SKM-1 (cell line): ENCODE results near the gene HSPA12A.

Source experiments
- DNase-seq: peaks from one replicate; lab custom pipeline; 2025; ENCODE audit not compliant: unreplicated experiment; lab: John Stamatoyannopoulos, UW

HSPA12A gene

DNA sequence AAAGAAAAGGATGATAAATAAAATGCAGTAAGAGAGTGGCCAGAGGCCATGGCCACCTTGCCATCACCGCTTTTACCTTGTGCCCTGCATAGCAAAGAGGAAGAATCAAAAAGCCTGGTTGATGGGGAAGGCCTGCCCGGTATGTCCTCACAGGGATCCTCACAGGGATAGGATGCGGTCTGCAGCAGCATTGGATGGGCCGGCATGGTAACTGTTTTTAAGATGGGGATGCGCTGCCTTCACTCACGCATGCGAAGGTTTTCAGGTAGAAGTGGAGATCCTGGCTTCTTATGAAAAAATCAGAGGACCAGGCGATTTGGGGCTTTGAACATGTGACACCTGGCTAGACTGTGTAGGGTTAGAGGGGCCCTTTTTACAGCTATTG lies 109.2 kb downstream of the HSPA12A start:
- DNase-seq = no peak

DNA sequence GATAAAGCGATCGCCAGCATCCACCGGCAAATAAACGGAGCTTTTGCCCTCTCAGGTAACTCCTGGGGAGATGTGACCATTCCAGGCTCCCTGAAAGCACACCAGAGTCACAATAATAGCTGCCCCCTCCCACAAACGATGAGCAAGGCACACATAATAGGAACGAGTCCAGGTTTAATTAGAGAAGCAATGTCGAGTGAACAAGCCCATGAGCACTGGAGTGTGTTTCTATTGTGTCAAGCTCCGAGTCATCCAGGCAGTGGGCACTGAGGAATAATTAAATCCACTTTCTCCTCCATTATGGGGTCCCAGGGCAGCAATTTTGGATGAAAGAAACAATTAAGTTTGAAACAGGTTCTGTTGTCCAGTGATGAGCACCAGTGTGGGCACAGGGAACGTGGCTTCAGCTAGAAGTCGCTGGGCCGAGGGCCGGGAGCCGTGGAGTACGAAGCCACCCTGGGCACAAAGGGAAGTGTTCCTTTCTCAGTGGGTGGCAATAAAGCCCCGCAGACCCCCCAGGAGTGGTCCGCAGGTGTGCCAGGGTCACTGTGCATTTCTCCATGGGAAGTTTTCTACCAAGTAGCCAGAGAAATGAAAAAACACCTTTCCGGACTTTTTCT lies 109.7 kb downstream of the HSPA12A start:
- DNase-seq = no peak

DNA sequence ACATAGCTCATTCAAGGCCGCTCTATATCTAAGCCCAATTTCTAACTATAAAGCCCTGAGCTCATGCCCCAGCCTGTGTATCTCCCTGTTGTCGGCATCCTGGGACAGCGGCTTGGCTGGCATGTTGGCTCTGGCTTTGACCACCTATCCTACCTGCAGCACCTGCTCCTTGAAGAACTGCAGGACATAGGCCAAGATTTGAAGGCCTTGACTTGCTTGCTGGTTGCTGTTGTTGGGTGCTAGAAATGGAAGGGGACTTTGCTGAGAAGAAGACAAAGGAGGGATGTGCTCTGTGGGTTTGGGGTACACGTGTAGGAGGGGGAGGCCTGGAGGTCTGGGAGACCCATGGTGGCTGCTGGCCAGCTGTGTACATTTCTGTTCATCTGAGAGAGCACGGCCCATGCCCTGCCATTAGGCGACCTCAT lies 110.5 kb downstream of the HSPA12A start:
- no peak for DNase-seq

DNA sequence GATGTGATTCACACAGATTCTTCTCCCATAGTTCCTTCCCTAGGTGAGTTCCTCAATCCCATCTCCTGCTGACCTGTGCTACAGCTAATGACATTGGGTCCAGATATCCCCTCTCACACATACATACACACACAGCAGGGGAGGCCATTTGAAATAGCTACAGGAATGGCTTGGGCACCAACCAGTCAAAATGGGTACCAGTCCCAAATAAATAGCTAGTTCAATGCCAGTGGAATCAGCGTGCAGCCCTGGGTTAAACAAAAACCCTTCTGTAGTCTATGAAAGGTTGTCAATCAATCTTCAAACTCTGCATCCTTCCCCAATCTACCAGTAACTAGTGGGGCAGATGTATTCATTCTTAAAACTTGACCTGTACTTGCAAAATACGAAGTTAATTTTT lies 112.3 kb downstream of the HSPA12A start:
- no peak for DNase-seq

DNA sequence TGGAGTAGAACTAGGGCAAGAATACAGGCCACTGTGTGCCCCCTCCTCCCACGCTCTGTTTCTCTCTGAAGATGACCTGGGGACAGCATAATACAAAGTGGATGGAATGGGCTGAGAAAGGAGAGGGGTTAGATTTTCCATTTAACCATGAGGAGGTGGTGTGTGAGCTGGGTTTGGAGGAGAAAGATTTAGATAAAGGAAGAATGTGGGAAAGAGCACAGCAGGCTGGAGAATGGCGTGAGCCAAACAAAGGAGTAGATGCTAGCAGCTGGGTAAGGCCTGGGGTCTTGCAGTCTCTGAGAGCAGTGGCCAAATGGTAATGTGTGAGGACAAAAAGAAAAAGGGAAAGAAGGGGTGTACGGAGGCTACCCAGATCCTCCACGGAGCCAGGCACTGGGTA lies 113.0 kb downstream of the HSPA12A start:
- no peak for DNase-seq

DNA sequence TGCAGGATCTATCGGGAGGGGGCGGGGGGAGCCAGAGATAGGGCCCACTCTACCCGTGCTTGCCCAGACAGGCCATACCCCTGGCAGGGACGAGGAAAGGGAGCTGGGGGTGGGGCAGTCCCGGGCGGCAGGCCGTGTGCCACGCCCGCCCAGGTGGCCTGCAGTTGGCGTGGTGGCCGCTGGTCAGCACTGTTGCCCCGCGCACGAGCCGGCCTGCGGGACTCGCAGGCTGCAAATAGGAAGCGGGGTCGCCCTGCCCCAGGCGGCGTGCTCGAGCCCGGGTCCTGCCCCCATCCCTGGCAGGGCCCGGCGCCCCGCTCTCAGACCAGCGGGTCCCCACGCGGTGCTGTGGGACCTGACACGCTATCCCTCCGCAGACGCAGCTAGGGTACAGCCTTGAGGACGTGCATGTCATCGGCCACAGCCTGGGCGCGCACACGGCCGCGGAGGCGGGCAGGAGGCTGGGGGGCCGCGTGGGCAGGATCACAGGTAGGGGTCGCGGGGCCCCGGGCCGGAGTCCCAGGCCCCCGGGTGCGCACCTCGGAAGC lies 114.9 kb downstream of the HSPA12A start:
- DNase-seq = no peak

DNA sequence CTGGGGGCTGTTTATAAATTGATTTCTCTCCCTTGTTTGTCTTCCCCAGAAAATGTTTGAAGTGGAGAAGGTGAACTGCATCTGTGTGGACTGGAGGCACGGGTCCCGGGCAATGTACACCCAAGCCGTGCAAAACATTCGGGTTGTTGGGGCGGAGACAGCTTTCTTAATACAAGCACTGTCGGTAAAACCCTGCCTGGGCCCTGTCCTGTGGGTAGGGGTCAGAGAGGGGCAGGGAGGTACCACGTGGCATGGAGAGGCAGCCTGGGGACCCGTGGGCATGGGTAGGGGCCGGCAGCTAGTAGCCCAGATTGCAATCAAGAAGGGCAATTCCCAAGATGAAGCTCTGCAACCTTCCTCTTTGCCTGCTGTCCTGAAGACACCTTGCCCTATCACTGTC lies 115.6 kb downstream of the HSPA12A start:
- no peak for DNase-seq

DNA sequence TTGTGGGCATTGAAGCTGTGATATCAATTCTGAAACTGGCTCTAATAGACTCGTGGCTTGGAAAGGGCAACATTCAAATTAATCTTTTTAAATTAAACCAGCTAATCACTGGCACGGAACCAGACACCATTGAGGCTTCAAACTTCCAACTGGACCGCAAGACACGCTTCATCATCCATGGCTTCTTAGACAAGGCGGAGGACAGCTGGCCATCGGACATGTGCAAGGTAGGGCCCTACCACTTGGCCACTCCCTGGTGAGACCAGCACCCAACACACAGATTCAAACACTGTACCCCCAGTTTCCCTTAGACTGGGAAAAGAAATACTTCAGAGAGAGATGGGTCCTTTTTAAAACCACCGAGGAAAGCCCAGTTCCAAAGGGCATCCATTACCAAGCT lies 116.5 kb downstream of the HSPA12A start:
- no peak for DNase-seq

DNA sequence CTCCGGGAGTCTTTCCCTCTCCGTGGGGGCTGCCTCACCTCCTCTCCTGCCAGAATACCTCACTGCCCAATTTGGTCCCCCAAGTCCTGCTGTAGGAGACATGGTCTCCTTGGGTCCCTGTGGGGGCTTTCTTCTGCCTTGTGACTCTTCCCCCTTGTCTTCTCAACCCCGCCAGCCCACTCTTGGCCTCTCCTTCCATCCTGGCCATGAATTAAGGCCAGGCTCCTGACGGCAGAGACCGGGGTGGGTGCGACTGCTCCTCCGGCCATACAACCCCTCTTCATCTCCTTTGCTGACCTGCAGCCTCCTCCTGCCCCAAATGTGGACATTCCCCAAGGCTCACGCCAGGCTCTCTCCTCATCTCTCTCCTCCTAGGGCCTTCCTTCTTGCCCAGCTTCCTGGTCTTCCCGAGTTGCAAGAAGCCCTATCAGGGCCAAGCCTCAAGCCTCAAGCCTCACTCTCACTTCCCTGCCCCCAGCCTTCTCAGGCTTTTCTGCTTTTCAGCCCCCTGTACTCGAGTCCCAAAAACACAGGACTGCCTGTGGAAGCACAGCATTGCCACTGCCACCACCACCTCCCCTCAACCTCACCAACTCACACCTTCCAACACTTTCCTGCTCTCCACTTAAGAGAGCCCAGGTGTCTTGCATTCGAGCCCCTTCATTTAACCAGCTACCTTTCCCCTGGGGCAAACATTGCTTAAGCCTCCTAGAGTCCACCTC lies 120.3 kb downstream of the HSPA12A start:
- DNase-seq = no peak

DNA sequence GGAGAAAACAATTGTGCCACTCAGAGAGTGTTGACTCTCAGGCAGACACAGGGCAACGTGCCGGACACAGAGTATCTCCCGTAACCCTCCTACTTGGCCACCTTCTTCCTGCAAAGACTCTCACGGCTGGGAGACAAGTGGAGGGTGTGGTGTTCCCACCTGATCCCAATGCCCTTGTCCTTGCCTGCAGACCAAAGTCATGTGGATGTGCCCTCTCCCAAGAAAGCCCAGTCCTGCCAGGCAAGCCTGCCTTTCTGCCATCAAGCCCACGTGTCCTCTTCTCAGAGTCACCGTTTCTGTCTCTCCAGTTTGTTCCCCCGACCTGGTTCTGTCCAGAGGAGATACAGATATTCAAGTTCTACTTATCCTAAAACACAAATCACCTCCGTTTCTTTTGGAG lies 120.9 kb downstream of the HSPA12A start:
- no peak for DNase-seq
